Thyroid gland (tissue), 4 donors: ENCODE results near the gene CMTM3.

Experiments
- POLR2A ChIP-seq, 2 donors: fragments of 450-650 bp; IDR thresholded peaks; one replicate each; pipeline ENCODE4 v1.6.1; 2017; ENCODE audit warnings: antibody characterized with exemption in 2 of 2, mild to moderate bottlenecking in 2 of 2, moderate library complexity in 1 of 2
- TF ChIP-seq, protein P1 (sequence below), 6 experiments: fragments of 200-600 bp in 3 of 6; fragments of 450-650 bp in 3 of 6; sonication (generic) in 3 of 6; IDR thresholded peaks; one replicate each; pipeline ENCODE4 v1.5.1; 2016 to 2019; ENCODE audit warnings: antibody characterized with exemption in 6 of 6, mild to moderate bottlenecking in 2 of 6, inconsistent platforms in 1 of 6, moderate library complexity in 1 of 6

DNA sequence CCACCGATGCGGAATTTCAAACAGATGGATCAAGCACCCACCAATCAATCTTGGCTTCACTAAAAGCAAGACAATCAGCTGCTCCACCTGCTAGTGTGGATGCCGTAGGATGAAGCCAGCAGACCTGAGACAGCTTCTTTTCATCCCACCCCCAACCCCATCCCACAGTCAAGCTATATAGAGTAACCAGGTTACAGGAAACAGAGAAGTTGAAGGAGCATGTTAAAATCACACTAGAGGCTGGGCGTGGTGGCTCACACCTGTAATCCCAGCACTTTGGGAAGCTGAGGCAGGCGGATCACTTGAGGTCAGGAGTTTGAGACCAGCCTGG, 54.3 kb downstream of the CMTM3 start:
- TF ChIP-seq POLR2A (IDR thresholded peaks at IDR 0.05): no peak
- TF ChIP-seq, protein P1, sequence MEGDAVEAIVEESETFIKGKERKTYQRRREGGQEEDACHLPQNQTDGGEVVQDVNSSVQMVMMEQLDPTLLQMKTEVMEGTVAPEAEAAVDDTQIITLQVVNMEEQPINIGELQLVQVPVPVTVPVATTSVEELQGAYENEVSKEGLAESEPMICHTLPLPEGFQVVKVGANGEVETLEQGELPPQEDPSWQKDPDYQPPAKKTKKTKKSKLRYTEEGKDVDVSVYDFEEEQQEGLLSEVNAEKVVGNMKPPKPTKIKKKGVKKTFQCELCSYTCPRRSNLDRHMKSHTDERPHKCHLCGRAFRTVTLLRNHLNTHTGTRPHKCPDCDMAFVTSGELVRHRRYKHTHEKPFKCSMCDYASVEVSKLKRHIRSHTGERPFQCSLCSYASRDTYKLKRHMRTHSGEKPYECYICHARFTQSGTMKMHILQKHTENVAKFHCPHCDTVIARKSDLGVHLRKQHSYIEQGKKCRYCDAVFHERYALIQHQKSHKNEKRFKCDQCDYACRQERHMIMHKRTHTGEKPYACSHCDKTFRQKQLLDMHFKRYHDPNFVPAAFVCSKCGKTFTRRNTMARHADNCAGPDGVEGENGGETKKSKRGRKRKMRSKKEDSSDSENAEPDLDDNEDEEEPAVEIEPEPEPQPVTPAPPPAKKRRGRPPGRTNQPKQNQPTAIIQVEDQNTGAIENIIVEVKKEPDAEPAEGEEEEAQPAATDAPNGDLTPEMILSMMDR (IDR thresholded peaks at IDR 0.05): no peak
